ENCODE measurements around the gene CRYBB1.

DNA sequence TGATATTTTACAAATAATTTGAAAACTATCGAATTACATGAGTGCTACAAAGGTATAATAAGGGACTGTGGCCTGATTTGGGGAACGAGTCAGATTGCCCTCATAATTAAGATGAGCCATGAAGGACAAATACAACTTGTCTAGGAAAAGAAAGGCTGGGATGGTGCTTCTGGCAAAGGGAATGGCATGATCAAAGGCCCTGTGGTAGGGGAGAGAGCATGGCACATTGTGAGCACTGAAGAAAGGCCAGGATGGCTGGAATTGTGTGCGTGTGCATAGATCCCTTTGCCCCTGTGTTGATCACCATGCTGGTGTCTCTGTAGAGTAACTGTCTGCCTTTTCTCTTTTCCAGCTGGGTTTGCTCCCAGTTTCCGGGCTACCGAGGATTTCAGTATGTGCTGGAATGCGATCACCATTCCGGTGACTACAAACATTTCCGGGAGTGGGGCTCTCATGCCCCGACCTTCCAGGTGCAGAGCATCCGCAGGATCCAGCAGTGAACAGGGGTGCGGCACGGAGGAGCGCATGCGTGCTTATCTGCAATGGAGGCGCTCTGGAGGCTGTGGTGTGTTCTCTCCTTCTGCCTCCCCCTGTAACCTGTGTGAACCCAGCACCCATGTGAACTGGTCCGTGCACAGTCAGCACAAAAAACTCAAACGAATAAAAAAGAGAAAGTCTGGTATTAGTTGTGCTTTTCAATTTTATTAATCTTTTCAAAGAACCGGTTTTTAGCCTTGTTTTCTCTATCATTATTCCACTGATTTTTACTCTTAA lies 12.3 kb upstream of the CRYBB1 start:
- no peak for TF ChIP-seq POLR2A (IDR thresholded peaks at IDR 0.05; ENCODE audit: low read depth, low read length)
- no peak for TF ChIP-seq POLR2AphosphoS5 (IDR thresholded peaks at IDR 0.05; ENCODE audit: low read depth, low read length)
- TF ChIP-seq TAF1 (IDR thresholded peaks at IDR 0.05; ENCODE audit: low read depth, low read length) = no peak
- no peak for TF ChIP-seq POU2F2 (IDR thresholded peaks at IDR 0.05; ENCODE audit: low read depth, low read length)

Data from GM12891 (cell line).